Neural progenitor cell (in vitro differentiated cells): Measurements from ENCODE around the gene ZFP36L2.

ENCODE experiments used
- EZH2 ChIP-seq: fragments of 200-600 bp; sonication (generic); IDR thresholded peaks from 2 replicates; pipeline ENCODE4 v1.6.1; 2017; ENCODE audit warnings: antibody characterized with exemption, mild to moderate bottlenecking, moderate library complexity
- EZH2phosphoT487 ChIP-seq: fragments of 200-600 bp; sonication (generic); IDR thresholded peaks from 2 replicates; pipeline ENCODE4 v1.6.1; 2017; ENCODE audit warnings: antibody characterized with exemption
- TF ChIP-seq, protein P1 (sequence below): fragments of 200-600 bp; sonication (generic); IDR thresholded peaks from 2 replicates; pipeline ENCODE4 v1.5.1; 2017; ENCODE audit warnings: antibody characterized with exemption, mild to moderate bottlenecking

DNA sequence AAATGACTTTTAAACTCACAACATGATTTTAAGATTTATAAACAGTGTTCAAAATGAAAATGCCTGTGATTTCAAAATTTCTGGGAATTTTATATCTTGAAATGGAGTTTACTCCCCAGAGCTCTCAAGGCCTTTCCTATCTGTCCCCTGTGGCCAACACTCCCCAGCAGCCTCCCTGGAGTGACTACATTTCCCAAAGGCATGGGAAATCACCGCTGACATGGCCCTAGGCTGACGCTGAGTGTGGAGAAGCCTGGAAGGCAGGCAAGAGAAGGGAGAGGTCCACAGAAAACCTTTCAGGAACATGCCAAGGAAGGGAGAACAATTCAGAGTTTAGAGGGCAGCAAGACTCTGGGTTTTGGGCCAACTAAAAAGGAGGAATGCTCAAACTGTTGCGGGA, 20.2 kb upstream of the ZFP36L2 start:
- TF ChIP-seq, protein P1, sequence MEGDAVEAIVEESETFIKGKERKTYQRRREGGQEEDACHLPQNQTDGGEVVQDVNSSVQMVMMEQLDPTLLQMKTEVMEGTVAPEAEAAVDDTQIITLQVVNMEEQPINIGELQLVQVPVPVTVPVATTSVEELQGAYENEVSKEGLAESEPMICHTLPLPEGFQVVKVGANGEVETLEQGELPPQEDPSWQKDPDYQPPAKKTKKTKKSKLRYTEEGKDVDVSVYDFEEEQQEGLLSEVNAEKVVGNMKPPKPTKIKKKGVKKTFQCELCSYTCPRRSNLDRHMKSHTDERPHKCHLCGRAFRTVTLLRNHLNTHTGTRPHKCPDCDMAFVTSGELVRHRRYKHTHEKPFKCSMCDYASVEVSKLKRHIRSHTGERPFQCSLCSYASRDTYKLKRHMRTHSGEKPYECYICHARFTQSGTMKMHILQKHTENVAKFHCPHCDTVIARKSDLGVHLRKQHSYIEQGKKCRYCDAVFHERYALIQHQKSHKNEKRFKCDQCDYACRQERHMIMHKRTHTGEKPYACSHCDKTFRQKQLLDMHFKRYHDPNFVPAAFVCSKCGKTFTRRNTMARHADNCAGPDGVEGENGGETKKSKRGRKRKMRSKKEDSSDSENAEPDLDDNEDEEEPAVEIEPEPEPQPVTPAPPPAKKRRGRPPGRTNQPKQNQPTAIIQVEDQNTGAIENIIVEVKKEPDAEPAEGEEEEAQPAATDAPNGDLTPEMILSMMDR = no peak
- TF ChIP-seq EZH2 (no peak), EZH2phosphoT487 (no peak)
